Astrocyte (in vitro differentiated cells and primary cell): ENCODE measurements around the gene ZNF276.

Experiments
- EZH2 ChIP-seq: IDR thresholded peaks from 2 replicates; pipeline ENCODE4 v1.6.1; 2012; ENCODE audit warnings: mild to moderate bottlenecking, low read length, inconsistent platforms; ENCODE audit not compliant: insufficient read depth
- TF ChIP-seq, protein P1 (sequence below): IDR thresholded peaks from 2 replicates; pipeline ENCODE4 v1.5.1; 2011; ENCODE audit warnings: low read depth, mild to moderate bottlenecking, inconsistent platforms, low read length, moderate library complexity; ENCODE audit not compliant: insufficient read depth

DNA sequence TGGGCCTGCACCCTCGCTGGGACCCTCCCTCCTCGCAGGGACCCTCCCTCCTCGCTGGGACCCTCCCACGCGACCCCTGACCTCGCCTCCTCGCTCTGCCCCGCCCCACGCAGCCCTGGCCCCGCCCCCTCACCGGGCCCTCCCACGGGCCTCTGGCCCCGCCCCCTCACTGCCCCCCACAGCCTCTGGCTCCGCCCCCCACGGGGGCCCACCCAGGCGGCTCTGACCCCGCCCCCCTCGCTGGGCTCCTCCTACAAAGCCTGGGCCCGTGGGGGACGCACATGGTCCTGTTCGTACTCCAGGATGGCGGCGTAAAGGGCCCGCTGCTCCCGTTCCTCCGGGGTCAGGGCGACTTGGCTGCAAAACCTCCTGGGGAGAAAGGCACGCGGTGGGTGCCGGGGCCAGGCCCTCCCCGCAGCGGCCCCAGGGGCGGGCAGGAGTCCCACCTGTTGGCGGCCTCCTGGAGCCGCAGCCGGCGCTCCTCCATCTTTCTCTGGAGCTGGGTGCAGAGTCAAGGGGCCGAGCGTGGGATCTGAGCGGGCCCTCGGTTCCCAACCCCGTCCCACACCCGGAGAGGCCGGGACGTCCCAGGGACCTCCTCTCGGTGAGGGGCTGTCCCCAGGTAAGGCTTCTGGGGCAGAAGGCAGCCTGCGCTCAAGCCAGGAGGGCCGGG, 9.6 kb upstream of the ZNF276 start:
- TF ChIP-seq, protein P1, sequence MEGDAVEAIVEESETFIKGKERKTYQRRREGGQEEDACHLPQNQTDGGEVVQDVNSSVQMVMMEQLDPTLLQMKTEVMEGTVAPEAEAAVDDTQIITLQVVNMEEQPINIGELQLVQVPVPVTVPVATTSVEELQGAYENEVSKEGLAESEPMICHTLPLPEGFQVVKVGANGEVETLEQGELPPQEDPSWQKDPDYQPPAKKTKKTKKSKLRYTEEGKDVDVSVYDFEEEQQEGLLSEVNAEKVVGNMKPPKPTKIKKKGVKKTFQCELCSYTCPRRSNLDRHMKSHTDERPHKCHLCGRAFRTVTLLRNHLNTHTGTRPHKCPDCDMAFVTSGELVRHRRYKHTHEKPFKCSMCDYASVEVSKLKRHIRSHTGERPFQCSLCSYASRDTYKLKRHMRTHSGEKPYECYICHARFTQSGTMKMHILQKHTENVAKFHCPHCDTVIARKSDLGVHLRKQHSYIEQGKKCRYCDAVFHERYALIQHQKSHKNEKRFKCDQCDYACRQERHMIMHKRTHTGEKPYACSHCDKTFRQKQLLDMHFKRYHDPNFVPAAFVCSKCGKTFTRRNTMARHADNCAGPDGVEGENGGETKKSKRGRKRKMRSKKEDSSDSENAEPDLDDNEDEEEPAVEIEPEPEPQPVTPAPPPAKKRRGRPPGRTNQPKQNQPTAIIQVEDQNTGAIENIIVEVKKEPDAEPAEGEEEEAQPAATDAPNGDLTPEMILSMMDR: no peak
- TF ChIP-seq EZH2: no peak
